Putamen (tissue), 1 donor: ENCODE data around the gene PGBD5.

Experiments used
- DNase-seq: peaks from one replicate; pipeline ENCODE4 v3.0.0-alpha.2; 2016; ENCODE audit warnings: low spot score

Gene PGBD5

DNA sequence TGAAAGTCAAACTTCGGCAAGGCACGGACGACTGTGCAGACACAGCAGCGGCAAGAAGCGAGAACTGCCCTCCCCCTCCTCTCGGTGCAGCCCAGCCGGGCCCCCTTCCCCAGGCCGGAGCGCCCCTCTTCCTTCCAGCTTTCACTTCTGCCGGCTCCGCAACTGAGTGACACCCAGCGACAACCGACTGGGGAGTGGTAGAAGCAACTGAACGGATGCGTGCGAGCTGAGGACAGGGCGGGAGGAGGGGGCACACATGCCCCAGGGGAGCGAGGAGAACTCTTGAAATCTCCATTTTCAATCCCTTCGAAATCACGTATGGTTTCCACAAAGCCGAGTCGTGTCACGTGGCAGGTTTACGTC, 146.6 kb downstream of the PGBD5 start:
- DNase-seq = no peak

DNA sequence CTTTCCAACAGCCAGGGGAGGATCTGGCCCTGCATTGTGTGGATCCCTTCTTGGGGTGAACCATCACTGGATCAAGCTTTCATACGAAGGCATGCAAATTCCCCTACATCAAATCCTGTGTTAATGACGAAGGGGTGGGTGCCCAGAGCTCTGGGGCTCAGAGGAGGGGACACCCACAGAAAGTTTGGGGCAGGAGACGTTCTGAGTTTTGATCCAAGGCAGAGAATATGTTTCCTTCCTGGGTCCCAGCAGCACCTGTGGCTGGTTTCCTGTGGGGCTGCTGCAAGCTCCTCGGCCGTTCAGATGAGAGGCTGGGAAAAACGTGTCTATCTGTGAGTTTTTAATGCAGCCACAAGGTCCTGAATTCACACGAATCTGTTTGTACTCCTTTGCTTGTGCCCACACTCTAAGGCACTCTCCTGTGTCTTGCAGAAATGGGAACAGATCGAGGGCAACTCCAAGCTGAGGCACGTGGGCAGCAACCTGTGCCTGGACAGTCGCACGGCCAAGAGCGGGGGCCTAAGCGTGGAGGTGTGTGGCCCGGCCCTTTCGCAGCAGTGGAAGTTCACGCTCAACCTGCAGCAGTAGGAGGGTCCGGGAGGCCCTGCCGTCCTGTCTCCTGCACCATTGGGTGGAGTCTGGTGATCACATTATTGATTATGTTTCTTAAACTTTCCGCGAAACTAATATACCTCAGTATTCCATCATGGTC, 147.1 kb downstream of the PGBD5 start:
- no peak for DNase-seq

DNA sequence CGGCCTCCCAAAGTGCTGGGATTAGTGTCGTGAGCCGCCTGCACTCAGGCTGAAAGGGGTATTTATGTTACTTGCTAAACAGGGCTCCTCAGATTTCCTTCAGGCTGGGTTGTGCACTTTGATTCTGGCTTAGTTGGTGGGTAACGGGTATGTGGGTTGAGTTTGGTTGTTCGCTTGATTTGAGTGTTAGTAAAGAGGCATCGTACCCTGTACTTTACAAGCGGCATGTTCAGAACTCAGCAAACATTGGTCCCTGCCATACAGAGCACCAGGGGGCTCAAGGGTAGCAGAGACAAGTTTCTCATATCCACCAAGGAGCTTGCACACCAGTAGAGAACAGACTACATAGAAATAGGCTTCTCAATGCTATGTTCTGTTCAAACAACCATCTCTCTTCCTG, 147.8 kb downstream of the PGBD5 start:
- no peak for DNase-seq

DNA sequence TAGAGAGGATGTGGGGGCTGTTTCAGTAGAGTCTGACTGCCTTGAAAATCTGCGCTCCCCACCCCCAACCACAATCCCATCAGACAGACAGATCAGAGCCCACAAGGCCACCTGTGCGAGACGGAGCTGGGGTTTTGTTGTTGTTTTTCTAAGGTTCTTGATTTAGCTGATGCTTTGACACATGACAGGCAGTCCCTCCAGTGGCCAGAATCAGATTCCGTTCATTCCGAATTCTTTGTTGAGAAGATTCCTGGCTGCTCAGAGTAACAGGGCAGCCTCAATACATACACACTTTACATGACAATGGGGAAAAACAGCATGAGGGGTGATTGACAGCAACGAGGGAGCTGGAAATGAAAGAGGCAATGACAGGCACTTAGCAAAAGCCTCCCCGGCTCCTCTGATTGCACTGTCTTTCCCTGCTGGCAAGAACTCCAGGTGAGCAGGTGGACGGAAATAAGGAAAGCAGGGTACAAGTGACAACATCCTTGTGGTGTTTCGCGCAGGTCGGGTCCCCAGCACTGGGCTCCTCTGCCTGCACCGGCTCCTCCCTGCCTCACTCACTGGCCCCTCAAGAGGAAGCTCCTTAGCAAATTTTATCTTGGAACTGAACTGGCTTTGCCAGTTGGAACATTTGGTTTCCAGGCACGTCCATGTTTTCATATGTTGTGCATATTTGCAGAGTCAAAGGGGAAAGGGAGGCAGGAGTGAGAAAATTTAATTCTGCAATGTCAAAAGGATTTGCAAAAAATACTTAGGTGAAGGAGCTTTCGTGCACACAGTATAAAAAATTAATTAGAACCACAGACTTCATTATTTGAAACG, 148.7 kb downstream of the PGBD5 start:
- no peak for DNase-seq

DNA sequence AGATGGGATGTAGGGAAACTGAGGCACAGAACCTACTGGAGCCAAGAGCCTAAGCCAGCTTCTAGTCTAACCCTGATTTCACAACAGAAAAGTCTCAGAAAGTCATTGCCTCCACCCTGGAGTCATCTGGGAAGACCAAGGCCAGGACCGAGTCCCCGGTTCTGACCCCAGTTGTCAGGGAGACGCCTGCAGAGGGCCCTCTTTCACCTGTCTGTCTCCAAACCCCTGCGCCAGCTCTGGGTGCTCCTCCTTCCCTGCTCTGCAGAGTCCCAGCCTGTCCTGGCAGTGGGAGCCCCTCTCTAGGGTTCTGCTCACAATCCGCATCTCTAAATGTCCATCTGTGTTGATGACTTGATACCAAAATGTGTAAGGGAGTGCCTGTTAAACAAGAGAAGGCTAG, 149.7 kb downstream of the PGBD5 start:
- DNase-seq = no peak

DNA sequence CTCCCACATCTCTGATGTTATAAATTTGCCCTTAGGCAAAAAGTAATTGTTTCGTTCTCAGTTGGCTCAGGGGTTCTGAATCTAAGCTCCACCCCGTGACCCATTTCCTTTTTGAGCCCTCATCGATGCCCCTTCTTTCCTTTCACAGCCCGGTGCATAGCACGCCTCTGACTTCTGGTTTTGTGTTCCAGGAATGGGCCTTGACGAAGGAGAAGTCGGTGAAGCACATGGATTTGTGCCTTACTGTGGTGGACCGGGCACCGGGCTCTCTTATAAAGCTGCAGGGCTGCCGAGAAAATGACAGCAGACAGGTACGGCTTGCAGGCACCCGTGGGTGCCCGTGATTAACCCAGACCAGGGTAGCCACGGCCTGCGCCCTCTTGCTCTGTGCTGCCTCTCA, 151.9 kb downstream of the PGBD5 start:
- DNase-seq = no peak

DNA sequence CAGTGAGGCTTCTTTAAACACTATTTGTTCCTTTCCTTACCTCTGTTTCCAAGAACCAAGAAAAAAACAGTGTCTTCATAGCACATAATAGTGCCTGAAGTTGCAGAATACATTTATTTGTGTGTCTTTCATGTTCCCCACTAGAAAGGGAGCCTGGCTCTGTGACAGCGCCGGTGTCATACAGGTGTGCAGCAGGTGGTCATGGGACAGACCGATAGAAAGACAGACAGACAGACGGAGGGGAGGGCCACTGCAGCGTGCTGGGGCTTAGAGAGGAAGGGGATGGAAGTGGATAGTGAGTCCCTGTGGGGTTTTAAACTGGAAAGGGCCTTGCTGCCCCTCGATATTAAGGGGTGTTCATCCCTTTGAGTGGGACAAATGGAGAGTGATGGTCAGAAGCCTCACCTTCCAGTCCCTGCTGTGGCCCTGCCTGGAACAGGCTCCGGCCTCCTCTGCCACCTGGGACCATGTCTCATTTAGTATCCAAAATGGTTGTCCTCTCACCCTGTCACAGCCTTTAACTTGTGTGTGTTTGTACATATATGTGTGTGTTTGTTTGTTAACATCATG, 152.9 kb downstream of the PGBD5 start:
- no peak for DNase-seq

DNA sequence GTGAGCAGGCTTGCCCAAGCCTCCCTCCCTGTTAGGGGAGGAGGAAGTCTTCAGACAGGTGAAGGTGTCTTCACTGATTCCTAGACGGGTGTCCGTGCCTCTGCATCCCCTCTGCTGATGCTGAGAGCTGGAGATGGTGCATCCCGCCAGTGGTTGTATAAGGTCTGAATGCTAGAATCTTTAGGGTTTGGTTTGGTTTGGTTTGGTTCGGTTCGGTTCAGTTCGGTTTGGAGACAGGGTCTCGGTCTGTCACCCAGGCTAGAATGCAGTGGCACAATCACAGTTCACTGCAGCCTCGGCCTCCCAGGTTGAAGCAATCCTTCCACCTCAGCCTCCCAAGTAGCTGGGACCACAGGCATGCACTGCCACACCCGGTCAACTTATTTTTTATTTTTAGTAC, 153.6 kb downstream of the PGBD5 start:
- DNase-seq = no peak

DNA sequence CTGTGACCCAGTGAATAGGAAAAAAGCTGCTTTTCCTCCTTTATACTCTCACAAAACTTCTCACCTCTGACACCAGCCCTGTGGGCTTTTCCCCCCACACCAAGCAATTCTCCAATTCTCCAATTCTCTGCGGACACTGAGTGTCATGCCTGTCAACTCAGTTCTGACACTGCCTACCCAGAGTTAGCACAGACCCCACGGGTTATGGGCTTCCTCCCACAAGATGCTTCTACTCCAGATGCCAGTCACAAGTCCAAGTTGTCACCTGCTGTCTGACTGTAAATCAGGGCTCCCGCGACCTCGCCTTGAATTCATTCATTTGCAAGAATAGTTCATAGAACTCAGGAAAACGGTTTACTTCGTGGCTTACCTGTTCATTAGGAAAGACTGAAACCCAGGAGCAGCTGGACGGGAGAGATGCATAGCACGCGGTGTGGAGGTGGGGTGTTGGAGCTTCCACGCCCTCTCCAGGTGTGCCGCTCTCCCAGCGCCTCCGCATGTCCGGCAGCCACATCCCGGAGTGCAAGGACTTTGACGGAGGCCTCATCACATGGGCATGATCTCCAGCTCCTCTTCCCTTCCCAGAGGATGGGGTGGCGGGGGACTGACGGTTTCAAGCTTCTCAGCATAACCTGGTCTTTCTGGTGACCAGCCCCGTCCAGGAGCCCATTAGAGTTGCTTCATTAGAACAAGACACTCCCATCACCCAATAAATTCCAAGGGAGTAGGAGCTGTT, 154.7 kb downstream of the PGBD5 start:
- DNase-seq = no peak

DNA sequence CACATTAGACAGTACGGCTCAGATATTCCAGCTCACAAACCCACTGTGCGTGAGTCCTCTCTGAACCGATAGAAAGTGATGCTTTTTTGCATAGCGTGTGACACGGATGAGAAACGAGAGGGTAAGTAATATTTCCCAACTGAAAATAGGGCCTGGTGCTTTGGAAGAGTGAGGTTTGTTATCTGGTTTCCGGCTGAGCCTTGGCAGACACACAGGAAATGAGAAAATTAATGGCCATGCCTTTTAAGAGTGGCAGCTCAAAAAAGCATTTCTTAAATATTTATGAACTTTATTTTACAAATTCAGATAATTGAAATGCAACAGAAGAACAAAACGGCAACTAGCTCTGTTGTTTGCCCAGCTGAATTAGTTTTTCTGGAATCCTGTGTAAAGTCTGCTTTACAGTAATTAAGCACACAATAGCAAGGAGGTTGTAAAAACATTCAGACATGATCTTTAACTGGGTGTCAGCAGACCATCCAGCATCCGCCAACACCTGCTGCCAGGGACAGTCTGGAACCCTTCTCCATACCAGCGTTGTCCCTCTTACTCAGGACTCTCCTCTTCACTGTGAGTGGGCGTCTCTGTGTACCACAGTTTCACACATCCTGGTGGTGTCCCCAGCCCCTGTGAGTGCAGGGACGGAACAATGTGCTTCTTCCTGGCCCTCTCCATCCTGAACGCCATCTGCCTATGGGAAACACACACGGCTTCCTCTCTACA, 155.4 kb downstream of the PGBD5 start:
- DNase-seq = no peak

DNA sequence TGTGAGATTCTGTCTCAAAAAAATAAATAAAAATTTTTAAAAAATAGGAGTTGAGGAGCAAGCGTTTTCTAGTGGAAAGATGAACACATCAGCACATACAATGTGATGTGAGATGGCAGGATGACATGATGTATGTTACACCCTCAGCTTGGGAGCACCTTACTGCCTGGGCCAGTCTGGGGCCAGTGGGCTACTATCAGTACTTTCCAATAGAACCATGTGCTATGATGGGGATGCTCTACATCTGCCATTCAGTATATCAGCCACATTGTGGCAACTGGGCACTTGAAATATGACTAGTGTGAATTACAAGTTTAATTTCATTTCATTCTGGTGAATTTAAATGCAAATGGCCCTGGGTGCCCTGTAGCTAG, 156.0 kb downstream of the PGBD5 start:
- DNase-seq = no peak

DNA sequence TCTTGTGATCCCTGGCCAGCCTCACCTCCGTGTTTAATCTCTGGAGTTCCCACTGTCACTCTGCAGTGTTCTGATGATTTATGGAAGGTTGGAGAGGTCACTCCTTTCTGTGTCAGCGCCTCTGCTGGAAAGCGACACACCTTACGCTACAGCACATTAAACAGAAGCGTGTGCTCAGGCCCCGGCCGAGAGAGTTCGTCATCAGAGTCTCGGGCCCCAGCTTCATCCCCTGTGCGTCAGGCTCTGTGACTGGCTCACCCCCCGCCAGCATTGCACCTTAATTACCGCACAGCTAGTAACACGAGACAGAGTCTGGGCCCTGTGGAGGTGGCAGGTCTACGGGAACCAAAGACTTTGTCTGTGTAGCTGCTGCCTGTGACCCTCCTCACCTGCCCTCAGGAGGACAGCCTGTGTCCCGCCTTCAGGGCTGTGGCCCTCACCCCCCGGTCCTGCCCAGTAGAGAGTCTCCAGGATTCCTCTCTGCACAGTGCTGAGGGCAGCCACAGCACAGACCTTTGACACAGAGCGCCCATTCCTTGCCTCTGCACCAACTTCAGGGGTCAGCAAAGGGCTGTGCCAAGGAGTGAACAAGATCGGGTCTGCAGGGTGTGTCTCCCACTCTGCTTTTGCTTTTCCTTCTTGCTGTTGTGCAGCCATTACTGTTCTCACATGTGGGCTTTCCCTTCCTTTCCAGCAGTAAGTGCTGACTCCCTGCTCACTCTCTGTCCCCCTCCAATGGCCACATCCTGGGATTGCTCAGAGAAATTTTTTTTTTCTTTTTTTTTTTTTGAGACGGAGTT, 157.6 kb downstream of the PGBD5 start:
- DNase-seq = peak; percentile 58

DNA sequence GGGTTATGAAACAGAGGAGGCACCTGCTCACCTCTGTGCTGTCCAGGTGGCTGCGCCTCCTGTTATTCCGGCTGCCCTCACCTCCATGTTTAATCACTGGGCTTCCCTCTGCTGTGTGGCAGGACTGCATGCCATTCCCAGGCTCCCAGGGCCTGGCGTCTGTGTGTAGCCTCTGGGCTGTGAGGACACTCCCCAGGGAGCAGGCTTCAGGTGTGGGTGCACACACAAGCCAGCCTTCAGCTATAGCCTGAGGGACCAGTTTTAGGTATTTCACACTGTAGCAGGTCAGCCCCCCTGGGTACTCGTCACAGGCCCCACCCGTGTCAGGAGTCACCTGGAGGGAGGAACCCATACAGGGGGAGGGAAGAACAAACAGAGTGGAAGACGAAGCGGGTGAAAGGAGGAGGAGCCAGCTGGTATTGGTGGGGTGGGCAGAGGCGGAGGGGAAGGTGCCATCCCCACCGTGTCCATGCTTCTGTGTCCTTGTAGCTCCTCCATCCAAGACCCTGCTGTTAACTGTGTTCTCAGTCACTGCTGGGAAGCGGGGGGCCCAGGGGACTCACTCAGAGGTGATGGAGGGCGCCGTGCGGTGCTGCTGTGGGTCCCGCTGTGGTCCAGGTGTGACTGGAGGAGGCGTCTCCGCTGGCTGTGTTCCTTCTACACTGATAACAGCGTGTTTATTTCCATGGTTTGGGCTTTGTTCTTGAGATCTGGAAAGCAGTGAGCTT, 158.6 kb downstream of the PGBD5 start:
- no peak for DNase-seq

DNA sequence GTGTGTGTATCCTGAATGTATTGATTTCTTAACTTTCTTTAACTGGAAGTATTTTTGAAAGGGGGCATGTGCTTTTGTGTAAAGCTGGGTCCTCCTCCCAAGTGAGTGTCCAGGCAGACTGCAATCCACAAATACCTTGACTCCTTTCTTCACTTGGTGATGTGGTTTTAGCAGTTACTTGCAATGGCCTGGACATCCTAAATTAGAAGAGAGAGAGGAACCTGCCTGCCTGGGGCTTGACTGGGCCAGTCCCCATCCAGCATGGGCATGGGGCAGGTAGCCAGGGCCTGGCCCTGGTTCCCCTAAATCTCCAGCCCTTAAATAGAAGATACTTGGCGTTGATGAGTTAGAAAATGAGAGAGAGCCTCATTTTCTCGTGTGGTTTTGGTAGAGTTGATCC, 159.7 kb downstream of the PGBD5 start:
- DNase-seq = no peak

DNA sequence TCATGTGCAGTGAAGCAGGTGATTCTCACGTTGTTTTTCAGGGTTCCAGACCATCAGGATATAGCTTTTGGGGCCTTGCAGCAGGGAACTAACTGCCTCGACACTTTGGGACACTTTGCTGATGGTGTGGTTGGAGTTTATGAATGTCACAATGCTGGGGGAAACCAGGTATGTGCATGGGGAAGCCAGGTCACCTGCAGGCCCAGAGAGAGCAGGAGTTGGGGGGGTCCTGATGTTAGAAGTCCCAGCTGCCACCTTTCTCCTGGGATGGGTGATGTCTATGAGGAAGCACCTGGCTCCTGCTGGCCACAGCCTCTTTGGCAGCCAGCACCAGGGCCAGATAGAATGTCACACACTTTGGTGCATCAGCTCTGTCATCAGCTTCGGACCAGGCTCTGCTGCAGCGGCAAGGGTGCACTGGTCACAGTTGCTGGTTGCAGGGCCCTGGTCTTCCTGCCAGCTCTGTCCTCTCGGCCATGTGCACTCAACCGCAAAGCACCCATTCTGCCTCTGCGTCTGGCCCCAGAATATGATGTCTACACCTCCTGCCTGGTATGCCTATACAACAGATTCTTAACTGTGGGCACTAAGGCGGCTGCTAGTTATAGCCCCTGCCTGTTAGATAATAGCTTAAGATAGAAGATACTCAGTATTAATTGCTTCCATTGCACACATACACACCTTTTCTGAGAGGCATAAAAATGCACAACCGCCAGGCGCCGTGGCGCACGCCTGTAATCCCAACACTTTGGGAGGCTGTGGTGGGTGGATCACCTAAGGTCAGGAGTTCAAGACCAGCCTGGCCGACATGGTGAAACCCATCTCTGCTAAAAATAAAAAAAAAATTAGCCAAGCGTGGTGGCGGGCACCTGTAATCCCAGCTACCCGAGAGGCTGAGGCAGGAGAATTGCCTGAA, 160.7 kb downstream of the PGBD5 start:
- no peak for DNase-seq
